ENCODE measurements around the gene NLGN2.

The NLGN2 gene

DNA sequence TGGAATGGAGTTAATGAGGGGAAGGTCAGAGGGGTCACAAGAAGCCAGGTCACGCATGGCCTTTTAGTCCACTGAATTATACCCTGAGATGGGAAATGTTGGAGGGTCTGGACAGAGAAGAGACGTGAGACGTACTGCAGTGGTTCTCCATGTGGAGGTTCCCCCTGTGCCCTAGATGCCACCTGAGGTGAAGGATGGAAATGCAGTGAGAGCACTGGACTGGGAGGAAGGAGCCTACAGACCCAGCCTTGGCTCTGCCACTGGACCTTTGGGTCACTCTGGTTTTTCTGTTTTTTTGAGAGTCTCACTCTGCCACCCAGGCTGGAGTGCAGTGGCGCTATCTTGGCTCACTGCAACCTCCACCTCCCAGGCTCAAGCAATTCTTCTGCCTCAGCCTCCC is 11.5 kb upstream of the NLGN2 start:
- H3K27ac ChIP-seq (ENCODE audit: low read depth, low read length, poor library complexity, severe bottlenecking): no peak overlapping the region
- H4K20me1 ChIP-seq (ENCODE audit: insufficient read depth, low read length): no peaks in the 10 kb centered on the region
- H3K9ac ChIP-seq (ENCODE audit: low read length): no peak overlapping the region
- no peaks in the 10 kb centered on the region for H3F3A ChIP-seq (ENCODE audit: insufficient read depth, low read length)
- H2AFZ ChIP-seq (ENCODE audit: low read length): no peak overlapping the region
- TF ChIP-seq EZH2 (IDR thresholded peaks at IDR 0.05; ENCODE audit: borderline replicate concordance, low read length): no peak
- TF ChIP-seq CTCF (IDR thresholded peaks at IDR 0.05; ENCODE audit: low read length): no peak
- H3K4me2 ChIP-seq (ENCODE audit: low read length): no peak overlapping the region
- no peaks in the 10 kb centered on the region; the same call in 1 of the 2 replicates for H3K36me3 ChIP-seq (ENCODE audit: insufficient read depth, low read length)
- no peak overlapping the region for H3K4me3 ChIP-seq (ENCODE audit: low read depth, low read length, poor library complexity, severe bottlenecking)
- no peaks in the 10 kb centered on the region for H3K9me3 ChIP-seq (ENCODE audit: low read length)
- peaks cover 15% of the 10 kb centered on the region for H3K4me1 ChIP-seq (ENCODE audit: insufficient read depth, low read length, severe bottlenecking)
- H3K79me2 ChIP-seq (ENCODE audit: insufficient read depth, low read length): no peaks in the 10 kb centered on the region
- H3K27me3 ChIP-seq (ENCODE audit: insufficient read depth, low read length): no peaks in the 10 kb centered on the region
- no peaks in the 10 kb centered on the region for H3K9me2 ChIP-seq (ENCODE audit: low read depth, low read length)

DNA sequence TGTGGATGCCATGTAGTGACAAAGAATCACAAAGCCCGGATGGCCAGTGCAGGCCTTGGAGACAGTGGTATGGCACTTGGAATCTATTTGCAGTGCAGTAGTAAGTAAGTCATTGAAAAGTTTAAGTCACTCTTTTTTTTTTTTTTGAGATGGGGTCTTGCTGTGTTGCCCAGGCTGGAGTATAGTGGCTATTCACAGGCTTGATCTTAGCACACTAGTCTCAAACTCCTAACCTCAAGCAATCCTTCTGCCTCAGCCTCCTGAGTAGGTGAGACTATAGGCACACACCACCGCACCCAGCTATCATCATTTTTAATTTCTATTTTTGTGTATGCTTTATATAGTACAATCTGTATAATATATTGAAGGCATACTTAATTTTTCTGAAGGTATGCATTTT is 9.0 kb upstream of the NLGN2 start:
- H3K27me3 ChIP-seq (ENCODE audit: insufficient read depth, low read length): no peaks in the 10 kb centered on the region
- H3K4me1 ChIP-seq (ENCODE audit: insufficient read depth, low read length, severe bottlenecking): peaks cover 18% of the 10 kb centered on the region
- no peaks in the 10 kb centered on the region for H3F3A ChIP-seq (ENCODE audit: insufficient read depth, low read length)
- H3K9me2 ChIP-seq (ENCODE audit: low read depth, low read length): no peaks in the 10 kb centered on the region
- no peak overlapping the region for H3K9ac ChIP-seq (ENCODE audit: low read length)
- H3K9me3 ChIP-seq (ENCODE audit: low read length): no peaks in the 10 kb centered on the region
- no peaks in the 10 kb centered on the region for H4K20me1 ChIP-seq (ENCODE audit: insufficient read depth, low read length)
- no peaks in the 10 kb centered on the region for H3K79me2 ChIP-seq (ENCODE audit: insufficient read depth, low read length)
- TF ChIP-seq EZH2 (IDR thresholded peaks at IDR 0.05; ENCODE audit: borderline replicate concordance, low read length) (no peak), CTCF (IDR thresholded peaks at IDR 0.05; ENCODE audit: low read length) (no peak)
- no peak overlapping the region for H3K4me2 ChIP-seq (ENCODE audit: low read length)
- no peak overlapping the region for H2AFZ ChIP-seq (ENCODE audit: low read length)
- H3K36me3 ChIP-seq (ENCODE audit: insufficient read depth, low read length): no peaks in the 10 kb centered on the region
- H3K4me3 ChIP-seq (ENCODE audit: low read depth, low read length, poor library complexity, severe bottlenecking): no peak overlapping the region
- no peak overlapping the region for H3K27ac ChIP-seq (ENCODE audit: low read depth, low read length, poor library complexity, severe bottlenecking)

DNA sequence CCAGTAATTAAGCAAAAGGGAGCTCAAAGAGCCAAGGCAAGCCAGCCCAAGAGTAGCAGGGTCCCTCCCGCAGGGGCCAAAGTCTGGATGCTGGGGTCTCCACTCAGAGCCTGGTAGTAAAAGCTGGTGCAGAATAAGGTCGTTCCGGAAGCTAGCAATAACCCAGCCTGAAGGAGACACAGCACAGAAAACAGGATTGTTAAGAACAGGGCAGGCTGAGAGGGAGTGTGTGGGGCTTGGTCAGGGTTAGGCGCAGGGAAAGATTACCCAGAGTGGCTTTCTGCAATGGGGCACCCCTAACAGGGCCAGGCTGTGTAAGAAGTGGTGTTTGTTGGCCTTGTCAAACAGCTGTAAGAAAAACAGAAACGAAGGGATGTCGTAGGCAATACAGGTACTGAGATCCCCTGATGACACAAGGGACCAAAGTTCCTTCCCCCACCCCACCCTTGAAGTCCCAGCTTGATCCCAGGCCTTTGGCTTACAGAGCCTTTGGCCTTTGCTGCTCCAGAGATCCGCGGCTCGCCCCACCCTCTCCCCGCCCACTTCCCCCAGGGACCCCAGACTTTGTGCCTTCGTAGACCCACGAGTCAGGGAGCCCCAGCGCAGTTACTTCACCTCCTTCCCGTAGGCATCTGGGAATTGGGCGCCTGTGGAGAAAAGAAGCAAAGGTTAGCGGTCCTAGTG is 4.5 kb upstream of the NLGN2 start:
- H2AFZ ChIP-seq (ENCODE audit: low read length): no peak overlapping the region
- 0 out of 2 replicates have a peak, but pooled peaks cover 3% of the 10 kb centered on the region for H3F3A ChIP-seq (ENCODE audit: insufficient read depth, low read length)
- peak overlapping the region; percentile 78 for H3K9ac ChIP-seq (ENCODE audit: low read length)
- peak overlapping the region; percentile 85 for H3K4me2 ChIP-seq (ENCODE audit: low read length)
- H3K4me3 ChIP-seq (ENCODE audit: low read depth, low read length, poor library complexity, severe bottlenecking): peak overlapping the region; percentile 77
- no peaks in the 10 kb centered on the region for H4K20me1 ChIP-seq (ENCODE audit: insufficient read depth, low read length)
- TF ChIP-seq EZH2 (IDR thresholded peaks at IDR 0.05; ENCODE audit: borderline replicate concordance, low read length): no peak
- peaks cover 9% of the 10 kb centered on the region for H3K27me3 ChIP-seq (ENCODE audit: insufficient read depth, low read length)
- no peaks in the 10 kb centered on the region for H3K36me3 ChIP-seq (ENCODE audit: insufficient read depth, low read length)
- no peak overlapping the region for H3K27ac ChIP-seq (ENCODE audit: low read depth, low read length, poor library complexity, severe bottlenecking)
- H3K9me2 ChIP-seq (ENCODE audit: low read depth, low read length): no peaks in the 10 kb centered on the region
- no peaks in the 10 kb centered on the region for H3K9me3 ChIP-seq (ENCODE audit: low read length)
- peaks cover 15% of the 10 kb centered on the region for H3K4me1 ChIP-seq (ENCODE audit: insufficient read depth, low read length, severe bottlenecking)
- H3K79me2 ChIP-seq (ENCODE audit: insufficient read depth, low read length): no peaks in the 10 kb centered on the region

DNA sequence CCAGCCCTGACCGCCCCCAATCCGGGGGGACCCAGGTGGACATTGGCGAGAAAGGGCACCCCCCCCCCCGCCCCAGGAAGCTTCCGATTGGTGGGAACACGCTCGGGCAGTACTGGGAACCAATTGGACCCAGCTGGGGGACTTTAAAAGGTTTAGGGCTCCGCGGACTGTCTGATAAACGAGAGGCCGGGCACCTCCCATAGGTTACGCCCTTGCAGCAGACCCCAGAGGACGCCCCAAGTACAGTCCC is 4.0 kb upstream of the NLGN2 start:
- Histone ChIP-seq H3K36me3 (ENCODE audit: insufficient read depth, low read length) (no peaks in the 10 kb centered on the region), H3K27ac (ENCODE audit: low read depth, low read length, poor library complexity, severe bottlenecking) (no peak overlapping the region), H3K9me2 (ENCODE audit: low read depth, low read length) (no peaks in the 10 kb centered on the region), H3K4me3 (ENCODE audit: low read depth, low read length, poor library complexity, severe bottlenecking) (peak overlapping the region; percentile 77), H3F3A (ENCODE audit: insufficient read depth, low read length) (0 out of 2 replicates have a peak, but pooled peaks cover 3% of the 10 kb centered on the region), H3K9me3 (ENCODE audit: low read length) (no peaks in the 10 kb centered on the region), H3K4me1 (ENCODE audit: insufficient read depth, low read length, severe bottlenecking) (peaks cover 15% of the 10 kb centered on the region), H2AFZ (ENCODE audit: low read length) (no peak overlapping the region), H3K79me2 (ENCODE audit: insufficient read depth, low read length) (no peaks in the 10 kb centered on the region), H4K20me1 (ENCODE audit: insufficient read depth, low read length) (no peaks in the 10 kb centered on the region), H3K9ac (ENCODE audit: low read length) (peak overlapping the region; percentile 78), H3K4me2 (ENCODE audit: low read length) (peak overlapping the region; percentile 85), H3K27me3 (ENCODE audit: insufficient read depth, low read length) (peaks cover 9% of the 10 kb centered on the region)
- no peak for TF ChIP-seq CTCF (IDR thresholded peaks at IDR 0.05; ENCODE audit: low read length)
- TF ChIP-seq EZH2 (IDR thresholded peaks at IDR 0.05; ENCODE audit: borderline replicate concordance, low read length): no peak

All from OCI-LY1 (cell line).